Measurements from ENCODE around the gene SAP25. TPM values are rescaled to one million over a fixed set of nuclear protein-coding genes. Genes with fewer than 3 reads are reported as not detected.
"Not testable (repeated sequence)": the region's sequence is repeated elsewhere in the genome, so short reads cannot be mapped to it uniquely, and the experiment has no call there.

SAP25 gene
- polyA plus RNA-seq, 1 donor, result 7.9 TPM

- WGBS (ENCODE audit: insufficient coverage, low lambda C conversion rate), result no CpG with 5 or more reads among the region's 12 CpGs
- Histone ChIP-seq H3K4me1 (ENCODE audit: control insufficient read depth, insufficient read depth, low read length) (peaks cover 27% of the 10 kb centered on the region), H3K27ac (ENCODE audit: low read length) (no peak overlapping the region)
Measured at GRCh38 chr7:100567031-100567730, 6.5 kb downstream of the SAP25 start.

GRCh38 chr7:100566018-100566531, 7.6 kb downstream of the SAP25 start:
- H3K36me3 ChIP-seq (ENCODE audit: control insufficient read depth, insufficient read depth, low read length), result peaks cover 33% of the 10 kb centered on the region
- H3K4me3 ChIP-seq (ENCODE audit: low read length), result no peak overlapping the region
- peaks cover 5% of the 10 kb centered on the region for H3K27me3 ChIP-seq (ENCODE audit: control insufficient read depth, insufficient read depth, low read length)
- peaks cover 27% of the 10 kb centered on the region for H3K4me1 ChIP-seq (ENCODE audit: control insufficient read depth, insufficient read depth, low read length)
- no peak overlapping the region for H3K27ac ChIP-seq (ENCODE audit: low read length)
- DNase-seq, result no peak
- no peaks in the 10 kb centered on the region for H3K9me3 ChIP-seq (ENCODE audit: control insufficient read depth, low read depth, low read length)
- no CpG with 5 or more reads among the region's 6 CpGs for WGBS (ENCODE audit: insufficient coverage, low lambda C conversion rate)

More at GRCh38 chr7:100567031-100567730, 6.5 kb downstream of the SAP25 start:
- no peak for DNase-seq
- Histone ChIP-seq H3K9me3 (ENCODE audit: control insufficient read depth, low read depth, low read length) (no peaks in the 10 kb centered on the region), H3K4me3 (ENCODE audit: low read length) (no peak overlapping the region), H3K27me3 (ENCODE audit: control insufficient read depth, insufficient read depth, low read length) (peaks cover 9% of the 10 kb centered on the region), H3K36me3 (ENCODE audit: control insufficient read depth, insufficient read depth, low read length) (peaks cover 27% of the 10 kb centered on the region)

GRCh38 chr7:100565133-100565571, 8.5 kb downstream of the SAP25 start:
- Histone ChIP-seq H3K4me3 (ENCODE audit: low read length) (no peak overlapping the region), H3K4me1 (ENCODE audit: control insufficient read depth, insufficient read depth, low read length) (peaks cover 18% of the 10 kb centered on the region), H3K9me3 (ENCODE audit: control insufficient read depth, low read depth, low read length) (no peaks in the 10 kb centered on the region), H3K36me3 (ENCODE audit: control insufficient read depth, insufficient read depth, low read length) (peaks cover 35% of the 10 kb centered on the region), H3K27ac (ENCODE audit: low read length) (no peak overlapping the region), H3K27me3 (ENCODE audit: control insufficient read depth, insufficient read depth, low read length) (peaks cover under 1% of the 10 kb centered on the region)
- no CpG with 5 or more reads among the region's 11 CpGs for WGBS (ENCODE audit: insufficient coverage, low lambda C conversion rate)
- no peak for DNase-seq

- not testable (repeated sequence) for H3K4me3 ChIP-seq (ENCODE audit: low read length); H3K9me3 ChIP-seq (ENCODE audit: control insufficient read depth, low read depth, low read length); H3K27ac ChIP-seq (ENCODE audit: low read length); DNase-seq; H3K27me3 ChIP-seq (ENCODE audit: control insufficient read depth, insufficient read depth, low read length)
- no CpG with 5 or more reads among the region's 6 CpGs for WGBS (ENCODE audit: insufficient coverage, low lambda C conversion rate)
- Histone ChIP-seq H3K4me1 (ENCODE audit: control insufficient read depth, insufficient read depth, low read length) (peaks cover 17% of the 10 kb centered on the region), H3K36me3 (ENCODE audit: control insufficient read depth, insufficient read depth, low read length) (peaks cover 36% of the 10 kb centered on the region)
Measured at GRCh38 chr7:100564405-100564804, 9.3 kb downstream of the SAP25 start.

- Histone ChIP-seq H3K36me3 (ENCODE audit: control insufficient read depth, insufficient read depth, low read length) (peaks cover 36% of the 10 kb centered on the region), H3K27ac (ENCODE audit: low read length) (no peak overlapping the region)
- DNase-seq, result peak; percentile 45 to 53
Measured at GRCh38 chr7:100563809-100564400, 9.8 kb downstream of the SAP25 start.

GRCh38 chr7:100563100-100563564, 10.6 kb downstream of the SAP25 start:
- no peaks in the 10 kb centered on the region for H3K27me3 ChIP-seq (ENCODE audit: control insufficient read depth, insufficient read depth, low read length)
- no peaks in the 10 kb centered on the region for H3K9me3 ChIP-seq (ENCODE audit: control insufficient read depth, low read depth, low read length)
- DNase-seq, result no peak
- peaks cover 8% of the 10 kb centered on the region for H3K4me1 ChIP-seq (ENCODE audit: control insufficient read depth, insufficient read depth, low read length)
- no CpG with 5 or more reads among the region's 8 CpGs for WGBS (ENCODE audit: insufficient coverage, low lambda C conversion rate)
- no peak overlapping the region for H3K4me3 ChIP-seq (ENCODE audit: low read length)
- H3K27ac ChIP-seq (ENCODE audit: low read length), result no peak overlapping the region
- H3K36me3 ChIP-seq (ENCODE audit: control insufficient read depth, insufficient read depth, low read length), result peaks cover 44% of the 10 kb centered on the region

More at GRCh38 chr7:100563809-100564400, 9.8 kb downstream of the SAP25 start:
- Histone ChIP-seq H3K27me3 (ENCODE audit: control insufficient read depth, insufficient read depth, low read length) (no peaks in the 10 kb centered on the region), H3K4me3 (ENCODE audit: low read length) (no peak overlapping the region), H3K4me1 (ENCODE audit: control insufficient read depth, insufficient read depth, low read length) (peaks cover 16% of the 10 kb centered on the region), H3K9me3 (ENCODE audit: control insufficient read depth, low read depth, low read length) (no peaks in the 10 kb centered on the region)
- no CpG with 5 or more reads among the region's 12 CpGs for WGBS (ENCODE audit: insufficient coverage, low lambda C conversion rate)

GRCh38 chr7:100562195-100563099, 11.3 kb downstream of the SAP25 start:
- no peak overlapping the region for H3K4me3 ChIP-seq (ENCODE audit: low read length)
- H3K9me3 ChIP-seq (ENCODE audit: control insufficient read depth, low read depth, low read length), result no peaks in the 10 kb centered on the region
- DNase-seq, result no peak
- peaks cover 45% of the 10 kb centered on the region for H3K36me3 ChIP-seq (ENCODE audit: control insufficient read depth, insufficient read depth, low read length)
- WGBS (ENCODE audit: insufficient coverage, low lambda C conversion rate), result no CpG with 5 or more reads among the region's 26 CpGs
- H3K27ac ChIP-seq (ENCODE audit: low read length), result no peak overlapping the region
- no peaks in the 10 kb centered on the region for H3K27me3 ChIP-seq (ENCODE audit: control insufficient read depth, insufficient read depth, low read length)
- peaks cover 6% of the 10 kb centered on the region for H3K4me1 ChIP-seq (ENCODE audit: control insufficient read depth, insufficient read depth, low read length)

- peaks cover 6% of the 10 kb centered on the region for H3K4me1 ChIP-seq (ENCODE audit: control insufficient read depth, insufficient read depth, low read length)
- no peak overlapping the region for H3K27ac ChIP-seq (ENCODE audit: low read length)
- DNase-seq, result no peak
- H3K4me3 ChIP-seq (ENCODE audit: low read length), result no peak overlapping the region
- H3K36me3 ChIP-seq (ENCODE audit: control insufficient read depth, insufficient read depth, low read length), result peaks cover 46% of the 10 kb centered on the region
- no CpG with 5 or more reads among the region's 12 CpGs for WGBS (ENCODE audit: insufficient coverage, low lambda C conversion rate)
- no peaks in the 10 kb centered on the region for H3K9me3 ChIP-seq (ENCODE audit: control insufficient read depth, low read depth, low read length)
- no peaks in the 10 kb centered on the region for H3K27me3 ChIP-seq (ENCODE audit: control insufficient read depth, insufficient read depth, low read length)
Measured at GRCh38 chr7:100561491-100562194, 12.1 kb downstream of the SAP25 start.

GRCh38 chr7:100559127-100559526, 14.6 kb downstream of the SAP25 start:
- H3K27me3 ChIP-seq (ENCODE audit: control insufficient read depth, insufficient read depth, low read length), result no peaks in the 10 kb centered on the region
- H3K4me3 ChIP-seq (ENCODE audit: low read length), result no peak overlapping the region
- no peaks in the 10 kb centered on the region for H3K9me3 ChIP-seq (ENCODE audit: control insufficient read depth, low read depth, low read length)
- WGBS (ENCODE audit: insufficient coverage, low lambda C conversion rate), result no CpG with 5 or more reads among the region's 4 CpGs
- H3K36me3 ChIP-seq (ENCODE audit: control insufficient read depth, insufficient read depth, low read length), result peaks cover 46% of the 10 kb centered on the region
- peaks cover 15% of the 10 kb centered on the region for H3K4me1 ChIP-seq (ENCODE audit: control insufficient read depth, insufficient read depth, low read length)
- DNase-seq, result no peak
- peak overlapping the region; percentile 32 for H3K27ac ChIP-seq (ENCODE audit: low read length)

All from large intestine (tissue), 3 donors.